GM12864 (cell line): Measurements from ENCODE around the gene AGK.
"Not testable (repeated sequence)": the region's sequence is repeated elsewhere in the genome, so short reads cannot be mapped to it uniquely, and the experiment has no call there.

Source experiments
- DNase-seq: peaks from one replicate; pipeline ENCODE4 v3.0.0-alpha.2; 2011; ENCODE audit warnings: low read depth
- H3K4me3 ChIP-seq: 2 replicates; pipeline ENCODE4 v1.5.1; 2011; ENCODE audit warnings: mild to moderate bottlenecking, low read depth, low read length, control low read depth
- TF ChIP-seq, protein P1 (sequence below): IDR thresholded peaks from 2 replicates; pipeline ENCODE4 v1.5.1; 2011; ENCODE audit warnings: low read depth, mild to moderate bottlenecking, moderate library complexity, low read length, control low read depth, inconsistent platforms; ENCODE audit errors: missing control alignments

Gene AGK

DNA sequence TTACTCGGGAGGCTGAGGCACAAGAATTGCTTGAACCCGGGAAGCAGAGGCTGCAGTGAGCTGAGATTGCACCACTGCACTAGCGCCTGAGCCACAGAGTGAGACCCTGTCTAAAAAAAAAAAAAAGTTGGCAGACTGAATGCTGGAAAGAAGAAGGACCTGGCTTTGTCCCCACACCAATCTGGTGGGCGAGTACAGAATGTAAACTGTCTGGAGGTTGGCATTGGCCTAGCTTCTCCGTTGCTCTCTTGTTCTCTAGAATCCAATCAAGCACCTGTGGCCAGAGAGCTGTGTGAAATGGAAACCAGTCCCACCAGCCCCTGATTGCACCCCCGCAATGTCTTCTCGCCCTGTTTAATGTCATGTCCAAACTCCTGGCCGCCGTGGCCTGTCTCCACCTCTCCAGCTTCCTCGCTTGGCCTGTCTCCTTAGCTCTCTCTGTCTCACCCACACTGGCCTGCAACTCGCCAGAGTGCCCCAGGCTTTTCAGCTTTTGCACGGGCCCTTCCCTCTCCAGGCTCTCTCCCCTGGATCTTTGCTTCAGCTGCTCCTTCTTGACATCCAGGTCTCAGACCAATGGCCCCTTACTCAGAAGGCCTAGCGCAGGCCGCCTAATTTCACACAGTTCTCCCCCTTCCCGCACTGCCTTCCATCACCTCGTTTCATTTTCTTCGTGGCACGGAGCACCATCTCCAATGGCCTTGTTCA, 670 bp upstream of the AGK start:
- no peak for DNase-seq
- TF ChIP-seq, protein P1, sequence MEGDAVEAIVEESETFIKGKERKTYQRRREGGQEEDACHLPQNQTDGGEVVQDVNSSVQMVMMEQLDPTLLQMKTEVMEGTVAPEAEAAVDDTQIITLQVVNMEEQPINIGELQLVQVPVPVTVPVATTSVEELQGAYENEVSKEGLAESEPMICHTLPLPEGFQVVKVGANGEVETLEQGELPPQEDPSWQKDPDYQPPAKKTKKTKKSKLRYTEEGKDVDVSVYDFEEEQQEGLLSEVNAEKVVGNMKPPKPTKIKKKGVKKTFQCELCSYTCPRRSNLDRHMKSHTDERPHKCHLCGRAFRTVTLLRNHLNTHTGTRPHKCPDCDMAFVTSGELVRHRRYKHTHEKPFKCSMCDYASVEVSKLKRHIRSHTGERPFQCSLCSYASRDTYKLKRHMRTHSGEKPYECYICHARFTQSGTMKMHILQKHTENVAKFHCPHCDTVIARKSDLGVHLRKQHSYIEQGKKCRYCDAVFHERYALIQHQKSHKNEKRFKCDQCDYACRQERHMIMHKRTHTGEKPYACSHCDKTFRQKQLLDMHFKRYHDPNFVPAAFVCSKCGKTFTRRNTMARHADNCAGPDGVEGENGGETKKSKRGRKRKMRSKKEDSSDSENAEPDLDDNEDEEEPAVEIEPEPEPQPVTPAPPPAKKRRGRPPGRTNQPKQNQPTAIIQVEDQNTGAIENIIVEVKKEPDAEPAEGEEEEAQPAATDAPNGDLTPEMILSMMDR: no peak
- H3K4me3 ChIP-seq: peak overlapping the region; percentile 99

- no peak for DNase-seq
- TF ChIP-seq, protein P1: no peak
- peak overlapping the region; percentile 99 for H3K4me3 ChIP-seq
These were observed 572 bp downstream of the AGK start for GRCh38 chr7:141551782-141552181.

- no peak for DNase-seq
- TF ChIP-seq, protein P1: no peak
- H3K4me3 ChIP-seq: no peak overlapping the region
These were observed 6.2 kb downstream of the AGK start for GRCh38 chr7:141557360-141557759.

- not testable (repeated sequence) for DNase-seq, H3K4me3 ChIP-seq
These were observed 6.8 kb downstream of the AGK start for GRCh38 chr7:141557831-141558531.

- DNase-seq: no peak
- TF ChIP-seq, protein P1: no peak
- no peak overlapping the region for H3K4me3 ChIP-seq
These were observed 7.5 kb downstream of the AGK start for GRCh38 chr7:141558544-141559183.

- TF ChIP-seq, protein P1: no peak
- H3K4me3 ChIP-seq: no peak overlapping the region
- DNase-seq: no peak
These were observed 8.8 kb downstream of the AGK start for GRCh38 chr7:141559961-141560360.

GRCh38 chr7:141562036-141562435, 10.8 kb downstream of the AGK start:
- no peak for DNase-seq
- no peak overlapping the region for H3K4me3 ChIP-seq
- TF ChIP-seq, protein P1: no peak
